Stimulated activated CD4-positive, alpha-beta T cell treated with anti-CD3 and anti-CD28 coated beads, Interleukin-1b, Interleukin-23, amount 100 ng/mL, for 24 hours (primary cell): ENCODE measurements around the gene BDKRB2.

Experiments used
- DNase-seq, 4 experiments: peaks; one replicate each; pipeline ENCODE4 v3.0.0-alpha.2; 2020; ENCODE audit warnings: low read depth in 4 of 4, low spot score in 1 of 4

The BDKRB2 gene

GRCh38 chr14:96268431-96269358 lies 64.1 kb downstream of the BDKRB2 start:
- DNase-seq, result no peak

GRCh38 chr14:96269359-96269710 lies 64.7 kb downstream of the BDKRB2 start:
- no peak for DNase-seq

- DNase-seq, result no peak
Measured at GRCh38 chr14:96270565-96271420, 66.2 kb downstream of the BDKRB2 start.

- DNase-seq, result no peak
Measured at GRCh38 chr14:96271421-96271762, 66.8 kb downstream of the BDKRB2 start.

- no peak for DNase-seq
Measured at GRCh38 chr14:96272777-96273473, 68.3 kb downstream of the BDKRB2 start.

GRCh38 chr14:96273629-96274028 lies 69.0 kb downstream of the BDKRB2 start:
- no peak for DNase-seq

GRCh38 chr14:96274122-96274521 lies 69.5 kb downstream of the BDKRB2 start:
- DNase-seq, result no peak

GRCh38 chr14:96274543-96274942 lies 69.9 kb downstream of the BDKRB2 start:
- no peak for DNase-seq

GRCh38 chr14:96275177-96276112 lies 70.8 kb downstream of the BDKRB2 start:
- peak; percentile 43 to 61 (median 56) for DNase-seq

GRCh38 chr14:96277890-96278289 lies 73.3 kb downstream of the BDKRB2 start:
- no peak for DNase-seq

GRCh38 chr14:96279564-96279963 lies 74.9 kb downstream of the BDKRB2 start:
- no peak for DNase-seq

- no peak for DNase-seq
Measured at GRCh38 chr14:96280104-96280503, 75.5 kb downstream of the BDKRB2 start.

GRCh38 chr14:96281486-96281885 lies 76.8 kb downstream of the BDKRB2 start:
- DNase-seq, result no peak

- no peak for DNase-seq
Measured at GRCh38 chr14:96284008-96284407, 79.4 kb downstream of the BDKRB2 start.

- DNase-seq, result no peak
Measured at GRCh38 chr14:96284430-96284829, 79.8 kb downstream of the BDKRB2 start.

GRCh38 chr14:96285667-96286066 lies 81.0 kb downstream of the BDKRB2 start:
- no peak for DNase-seq

GRCh38 chr14:96286251-96286650 lies 81.6 kb downstream of the BDKRB2 start:
- DNase-seq, result no peak

- no peak for DNase-seq
Measured at GRCh38 chr14:96287856-96288255, 83.2 kb downstream of the BDKRB2 start.
